ENCODE measurements around the gene TCF4. TPM values are rescaled to one million over a fixed set of nuclear protein-coding genes. Genes with fewer than 3 reads are reported as not detected.

Gene TCF4
- total RNA-seq (2014; rRNA removed), result 12.5 and 13.9 TPM in 2 replicates
- percentile 52 among the genes with signal in this experiment for Bru-seq, nascent RNA
- percentile 39 among the genes with signal in this experiment for BruChase-seq, experiment 1, labeled RNA remaining after a 6-hour chase
- BruChase-seq, experiment 2, labeled RNA remaining after a 2-hour chase, result percentile 44 among the genes with signal in this experiment
- long read RNA-seq, full-length matches to known transcripts, result 21 of 35 reads
- long read RNA-seq, partial matches to known transcripts, result 6 of 35 reads
- long read RNA-seq, other reads (novel, unspliced or antisense), result 8 of 35 reads

DNA sequence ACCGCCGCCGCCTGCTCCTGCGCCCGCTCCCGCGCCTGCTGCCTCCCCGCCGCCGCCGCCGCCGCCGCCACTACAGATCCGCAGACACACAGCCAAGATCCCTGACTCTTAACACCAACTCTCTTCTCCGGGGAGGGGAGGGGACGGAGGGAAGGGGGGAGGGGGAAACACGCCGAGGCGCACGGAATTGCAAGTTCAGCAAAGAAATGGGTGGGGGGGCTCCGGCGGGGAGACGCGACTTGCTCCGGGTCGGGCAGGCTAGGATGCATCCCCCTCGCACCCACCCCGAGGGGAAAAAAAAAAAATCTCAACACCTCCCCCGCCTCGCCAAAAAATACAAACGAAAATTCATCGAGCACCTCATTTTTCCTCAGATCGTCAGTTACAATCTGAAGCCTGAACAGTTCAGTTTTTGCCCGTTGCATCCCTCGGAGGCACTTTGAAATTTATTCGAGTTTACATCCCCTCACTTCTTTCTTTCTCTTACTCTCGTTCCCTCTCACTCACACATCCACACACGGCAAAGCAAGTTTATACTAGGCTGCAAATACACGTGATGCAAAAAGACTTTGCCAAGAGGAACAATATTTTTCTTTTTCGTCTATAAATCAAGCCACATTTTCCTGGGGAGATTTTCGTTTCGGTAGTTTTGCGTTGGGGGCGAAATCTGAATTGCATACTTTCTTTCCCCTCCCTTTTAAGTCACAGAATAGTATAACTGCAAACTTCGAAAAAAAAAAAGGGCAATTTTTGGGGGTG, at the start of gene TCF4:
TSS of gene TCF4 (minus strand) at position 82 of the 759 bp plus-strand sequence. CDS start 1,076 bp downstream, outside the sequence.
- TF ChIP-seq, protein P1, sequence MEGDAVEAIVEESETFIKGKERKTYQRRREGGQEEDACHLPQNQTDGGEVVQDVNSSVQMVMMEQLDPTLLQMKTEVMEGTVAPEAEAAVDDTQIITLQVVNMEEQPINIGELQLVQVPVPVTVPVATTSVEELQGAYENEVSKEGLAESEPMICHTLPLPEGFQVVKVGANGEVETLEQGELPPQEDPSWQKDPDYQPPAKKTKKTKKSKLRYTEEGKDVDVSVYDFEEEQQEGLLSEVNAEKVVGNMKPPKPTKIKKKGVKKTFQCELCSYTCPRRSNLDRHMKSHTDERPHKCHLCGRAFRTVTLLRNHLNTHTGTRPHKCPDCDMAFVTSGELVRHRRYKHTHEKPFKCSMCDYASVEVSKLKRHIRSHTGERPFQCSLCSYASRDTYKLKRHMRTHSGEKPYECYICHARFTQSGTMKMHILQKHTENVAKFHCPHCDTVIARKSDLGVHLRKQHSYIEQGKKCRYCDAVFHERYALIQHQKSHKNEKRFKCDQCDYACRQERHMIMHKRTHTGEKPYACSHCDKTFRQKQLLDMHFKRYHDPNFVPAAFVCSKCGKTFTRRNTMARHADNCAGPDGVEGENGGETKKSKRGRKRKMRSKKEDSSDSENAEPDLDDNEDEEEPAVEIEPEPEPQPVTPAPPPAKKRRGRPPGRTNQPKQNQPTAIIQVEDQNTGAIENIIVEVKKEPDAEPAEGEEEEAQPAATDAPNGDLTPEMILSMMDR (conservative IDR thresholded peaks at IDR 0.05; ENCODE audit: low read depth, low read length), result no peak
- TF ChIP-seq EZH2 (IDR thresholded peaks at IDR 0.05; ENCODE audit: low read length, unreplicated experiment), result no peak
- no peak for TF ChIP-seq EZH2phosphoT487 (IDR thresholded peaks at IDR 0.05; ENCODE audit: borderline replicate concordance, low read length)
- ATAC-seq (peak; percentile 36), DNase-seq (peak; percentile 38)
- Histone ChIP-seq H3K4me3 (ENCODE audit: low read length) (peak within 1 kb of the TSS; percentile 91), H3K27me3 (ENCODE audit: low read length) (no peaks in the 10 kb centered on the region), H3K79me2 (ENCODE audit: low read length) (peaks cover 14% of the 10 kb centered on the region; the same call in 1 of the 2 replicates), H3K4me1 (ENCODE audit: insufficient read depth, low read length) (peaks cover 5% of the 10 kb centered on the region; the same call in 1 of the 2 replicates), H3K9ac (ENCODE audit: low read length) (peak within 1 kb of the TSS; percentile 84), H2AFZ (ENCODE audit: low read length) (peak within 1 kb of the TSS; percentile 100), H3K9me3 (ENCODE audit: low read length) (no peaks in the 10 kb centered on the region), H4K20me1 (ENCODE audit: low read length) (no peaks in the 10 kb centered on the region), H3K4me2 (ENCODE audit: low read length) (peak within 1 kb of the TSS; percentile 86), H3K27ac (ENCODE audit: low read length) (peak within 1 kb of the TSS; percentile 17; the same call in 1 of the 2 replicates), H3K36me3 (ENCODE audit: low read depth, low read length) (no peaks in the 10 kb centered on the region), H3F3A (ENCODE audit: low read length, unreplicated experiment) (no peaks in the 10 kb centered on the region), H3K9me2 (replicated peaks; ENCODE audit: low read length) (no peaks in the 10 kb centered on the region)
- ChIA-PET POLR2A (ENCODE audit: unreplicated experiment) (interaction anchor here (0.6 kb wide), 2 partner anchors 746 to 1059 kb away, joined by 3 to 6 read pairs; no protein-coding TSS in a partner anchor), CTCF (interaction anchor here (0.6 kb wide), 2 partner anchors 88 to 173 kb away, joined by 3 to 4 read pairs; no protein-coding TSS in a partner anchor)
- no TSS peak for BruUV-seq (replicated peaks)
- intact Hi-C loops (cut with micrococcal nuclease), result loop anchor here (2.0 to 5.0 kb wide), 8 partner anchors 173 to 989 kb away; no protein-coding TSS in a partner anchor

- H2AFZ ChIP-seq (ENCODE audit: low read length), result no peak overlapping the region
- POLR2A ChIA-PET (ENCODE audit: unreplicated experiment), result no interaction called here
- no peaks in the 10 kb centered on the region for H3K9me3 ChIP-seq (ENCODE audit: low read length)
- H3K4me3 ChIP-seq (ENCODE audit: low read length), result no peak overlapping the region
- no peaks in the 10 kb centered on the region for H3F3A ChIP-seq (ENCODE audit: low read length, unreplicated experiment)
- no peak overlapping the region for H3K4me2 ChIP-seq (ENCODE audit: low read length)
- CTCF ChIA-PET, result no interaction called here
- no peaks in the 10 kb centered on the region for H3K9me2 ChIP-seq (replicated peaks; ENCODE audit: low read length)
- ATAC-seq, result no peak
- no peak for DNase-seq
- no peak overlapping the region for H3K27ac ChIP-seq (ENCODE audit: low read length)
- H3K4me1 ChIP-seq (ENCODE audit: insufficient read depth, low read length), result no peaks in the 10 kb centered on the region
- no TSS peak for BruUV-seq (replicated peaks)
- H3K9ac ChIP-seq (ENCODE audit: low read length), result no peak overlapping the region
- intact Hi-C loops (cut with micrococcal nuclease), result no loop called here
- no peaks in the 10 kb centered on the region for H3K36me3 ChIP-seq (ENCODE audit: low read depth, low read length)
- no peaks in the 10 kb centered on the region for H4K20me1 ChIP-seq (ENCODE audit: low read length)
- no peaks in the 10 kb centered on the region for H3K27me3 ChIP-seq (ENCODE audit: low read length)
- H3K79me2 ChIP-seq (ENCODE audit: low read length), result no peaks in the 10 kb centered on the region
- TF ChIP-seq EZH2phosphoT487 (IDR thresholded peaks at IDR 0.05; ENCODE audit: borderline replicate concordance, low read length) (no peak), EZH2 (IDR thresholded peaks at IDR 0.05; ENCODE audit: low read length, unreplicated experiment) (no peak)
- TF ChIP-seq, protein P1 (conservative IDR thresholded peaks at IDR 0.05; ENCODE audit: low read depth, low read length), result no peak
These were observed 49.2 kb upstream of the TCF4 start for GRCh38 chr18:55637204-55637603.
